PC-9 (cell line): Measurements from ENCODE around the gene HPCAL1. TPM values are rescaled to one million over a fixed set of nuclear protein-coding genes. Genes with fewer than 3 reads are reported as not detected.

ENCODE experiments used
- BruUV-seq: library from RNA; stranded (reverse); fragments of 400-500 nt; replicated peaks from 2 replicates; lab custom pipeline; 2021; lab: Mats Ljungman, UMichigan
- CTCF ChIA-PET: fragments of 300-600 bp; sonication (Branson Sonifier 250); formaldehyde crosslinking; loops from one replicate; lab custom pipeline; 2022; ENCODE audit warnings: antibody characterized with exemption; lab: Charles Lee
- POLR2A ChIA-PET: fragments of 300-600 bp; sonication (Branson Sonifier 250); formaldehyde crosslinking; loops from one replicate; lab custom pipeline; 2022; ENCODE audit warnings: antibody characterized with exemption; ENCODE audit not compliant: unreplicated experiment; lab: Charles Lee
- DNase-seq, 2 experiments: peaks; one replicate each; pipeline versions ENCODE4 v3.0.0 to v3.0.0-alpha.2; 2015 to 2022; ENCODE audit warnings: mixed read lengths in 1 of 2
- H2AFZ ChIP-seq: fragments of 200-600 bp; sonication (generic); 2 replicates; pipeline ENCODE4 v1.8.1; 2017; ENCODE audit warnings: antibody characterized with exemption
- H3F3A ChIP-seq: fragments of 200-600 bp; sonication (generic); 2 replicates; pipeline ENCODE4 v1.8.1; 2017; ENCODE audit warnings: antibody characterized with exemption, mild to moderate bottlenecking, low read depth; ENCODE audit not compliant: insufficient read depth
- H3K27ac ChIP-seq: fragments of 200-600 bp; sonication (generic); 2 replicates; pipeline ENCODE4 v1.6.1; 2016; ENCODE audit warnings: mixed run types
- H3K27me3 ChIP-seq: fragments of 200-600 bp; sonication (generic); 2 replicates; pipeline ENCODE4 v1.6.1; 2016; ENCODE audit warnings: low read depth, mixed run types; ENCODE audit not compliant: insufficient read depth
- H3K36me3 ChIP-seq: fragments of 200-600 bp; sonication (generic); 2 replicates; pipeline ENCODE4 v1.6.1; 2016; ENCODE audit warnings: low read depth, mixed run types
- H3K4me1 ChIP-seq: fragments of 200-600 bp; sonication (generic); replicated peaks from 2 replicates; pipeline ENCODE4 v1.6.1; 2016; ENCODE audit warnings: mixed run types; ENCODE audit not compliant: insufficient read depth
- H3K4me2 ChIP-seq: fragments of 200-600 bp; sonication (generic); 2 replicates; pipeline ENCODE4 v1.6.1; 2017; ENCODE audit warnings: mixed run types
- H3K4me3 ChIP-seq: fragments of 200-600 bp; sonication (generic); 2 replicates; pipeline ENCODE4 v1.6.1; 2016; ENCODE audit warnings: mixed run types
- H3K79me2 ChIP-seq: fragments of 200-600 bp; sonication (generic); 2 replicates; pipeline ENCODE4 v1.6.1; 2017; ENCODE audit warnings: low read depth, mixed run types
- H3K9me2 ChIP-seq: fragments of 200-600 bp; sonication (generic); 2 replicates; pipeline ENCODE4 v1.8.1; 2017; ENCODE audit warnings: mild to moderate bottlenecking; ENCODE audit not compliant: insufficient read depth
- H3K9me3 ChIP-seq: fragments of 200-600 bp; sonication (generic); 2 replicates; pipeline ENCODE4 v1.8.1; 2016; ENCODE audit warnings: low read depth; ENCODE audit not compliant: insufficient read depth
- H4K20me1 ChIP-seq: fragments of 200-600 bp; sonication (generic); 2 replicates; pipeline ENCODE4 v1.8.1; 2017; ENCODE audit not compliant: insufficient read depth
- EZH2 ChIP-seq: fragments of 200-600 bp; sonication (generic); IDR thresholded peaks from 2 replicates; pipeline ENCODE4 v1.8.0; 2017; ENCODE audit warnings: antibody characterized with exemption, low read depth
- intact Hi-C: fragments of 100-400 bp; cut with micrococcal nuclease; formaldehyde crosslinking; loops from one replicate; pipeline ENCODE4 v1.10.0; 2022; ENCODE audit not compliant: unreplicated experiment
- total RNA-seq: library from RNA; stranded (reverse); gene quantifications from 2 replicates; pipeline ENCODE4 v1.2.3, GENCODE V29; 2021
- TF ChIP-seq, protein P1 (sequence below): fragments of 200-600 bp; sonication (generic); conservative IDR thresholded peaks from 2 replicates; pipeline ENCODE4 v1.6.1; 2017; ENCODE audit warnings: mixed run types, antibody characterized with exemption, mild to moderate bottlenecking, moderate library complexity

The HPCAL1 gene
- total RNA-seq, 1 experiment from 2014 or later: 105 TPM

GRCh38 chr2:10430886-10431622 lies 128.3 kb downstream of the HPCAL1 start:
- H3K4me3 ChIP-seq: no peak overlapping the region
- intact Hi-C loops: loop anchor here (10.0 kb wide), 1 partner anchor 636 kb away; no protein-coding TSS in a partner anchor

GRCh38 chr2:10431797-10432196 lies 129.1 kb downstream of the HPCAL1 start:
- no peak overlapping the region for H2AFZ ChIP-seq
- H3K4me2 ChIP-seq: no peak overlapping the region

More at GRCh38 chr2:10430886-10431622, 128.3 kb downstream of the HPCAL1 start:
- H3K4me2 ChIP-seq: no peak overlapping the region
- no TSS peak for BruUV-seq
- H3K4me1 ChIP-seq: no peaks in the 10 kb centered on the region; the same call in 1 of the 2 replicates
- no peaks in the 10 kb centered on the region for H3K9me3 ChIP-seq
- no peaks in the 10 kb centered on the region for H4K20me1 ChIP-seq
- H3F3A ChIP-seq: peaks cover 40% of the 10 kb centered on the region; the same call in 1 of the 2 replicates
- H3K9me2 ChIP-seq: no peaks in the 10 kb centered on the region
- POLR2A ChIA-PET: no interaction called here
- CTCF ChIA-PET: interaction anchor here (0.6 kb wide), 1 partner anchor 21 kb away, joined by 3 read pairs; no protein-coding TSS in a partner anchor
- DNase-seq: no peak
- H3K27me3 ChIP-seq: no peaks in the 10 kb centered on the region
- peaks cover 7% of the 10 kb centered on the region for H3K36me3 ChIP-seq
- no peaks in the 10 kb centered on the region for H3K79me2 ChIP-seq
- TF ChIP-seq EZH2: no peak
- TF ChIP-seq, protein P1, sequence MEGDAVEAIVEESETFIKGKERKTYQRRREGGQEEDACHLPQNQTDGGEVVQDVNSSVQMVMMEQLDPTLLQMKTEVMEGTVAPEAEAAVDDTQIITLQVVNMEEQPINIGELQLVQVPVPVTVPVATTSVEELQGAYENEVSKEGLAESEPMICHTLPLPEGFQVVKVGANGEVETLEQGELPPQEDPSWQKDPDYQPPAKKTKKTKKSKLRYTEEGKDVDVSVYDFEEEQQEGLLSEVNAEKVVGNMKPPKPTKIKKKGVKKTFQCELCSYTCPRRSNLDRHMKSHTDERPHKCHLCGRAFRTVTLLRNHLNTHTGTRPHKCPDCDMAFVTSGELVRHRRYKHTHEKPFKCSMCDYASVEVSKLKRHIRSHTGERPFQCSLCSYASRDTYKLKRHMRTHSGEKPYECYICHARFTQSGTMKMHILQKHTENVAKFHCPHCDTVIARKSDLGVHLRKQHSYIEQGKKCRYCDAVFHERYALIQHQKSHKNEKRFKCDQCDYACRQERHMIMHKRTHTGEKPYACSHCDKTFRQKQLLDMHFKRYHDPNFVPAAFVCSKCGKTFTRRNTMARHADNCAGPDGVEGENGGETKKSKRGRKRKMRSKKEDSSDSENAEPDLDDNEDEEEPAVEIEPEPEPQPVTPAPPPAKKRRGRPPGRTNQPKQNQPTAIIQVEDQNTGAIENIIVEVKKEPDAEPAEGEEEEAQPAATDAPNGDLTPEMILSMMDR: no peak
- H2AFZ ChIP-seq: no peak overlapping the region
- no peak overlapping the region for H3K27ac ChIP-seq

More at GRCh38 chr2:10431797-10432196, 129.1 kb downstream of the HPCAL1 start:
- no peaks in the 10 kb centered on the region for H3K9me3 ChIP-seq
- H4K20me1 ChIP-seq: no peaks in the 10 kb centered on the region
- H3F3A ChIP-seq: peaks cover 34% of the 10 kb centered on the region; the same call in 1 of the 2 replicates
- ChIA-PET POLR2A (no interaction called here), CTCF (interaction anchor here (0.6 kb wide), 1 partner anchor 22 kb away, joined by 3 read pairs; no protein-coding TSS in a partner anchor)
- H3K36me3 ChIP-seq: no peaks in the 10 kb centered on the region; the same call in 1 of the 2 replicates
- no peaks in the 10 kb centered on the region for H3K9me2 ChIP-seq
- intact Hi-C loops: loop anchor here (10.0 kb wide), 1 partner anchor 637 kb away; no protein-coding TSS in a partner anchor
- H3K27me3 ChIP-seq: no peaks in the 10 kb centered on the region
- DNase-seq: no peak
- H3K4me3 ChIP-seq: no peak overlapping the region
- H3K79me2 ChIP-seq: no peaks in the 10 kb centered on the region
- H3K4me1 ChIP-seq: no peaks in the 10 kb centered on the region; the same call in 1 of the 2 replicates
- no TSS peak for BruUV-seq
- H3K27ac ChIP-seq: no peak overlapping the region
- TF ChIP-seq, protein P1: no peak
- no peak for TF ChIP-seq EZH2
